Ascending aorta (tissue), 2 donors: ENCODE results near the gene DTNB. TPM values are rescaled to one million over a fixed set of nuclear protein-coding genes. Genes with fewer than 3 reads are reported as not detected.
"Not testable (repeated sequence)": the region's sequence is repeated elsewhere in the genome, so short reads cannot be mapped to it uniquely, and the experiment has no call there.

Experiments
- DNase-seq, 2 donors: peaks; one replicate each; pipeline ENCODE4 v3.0.0-alpha.2; 2019; ENCODE audit warnings: low spot score in 2 of 2
- H3K27ac ChIP-seq, 2 donors: fragments of 200-600 bp; sonication (generic); one replicate each; pipeline ENCODE4 v1.5.1; 2016 to 2017; ENCODE audit warnings: mild to moderate bottlenecking in 1 of 2
- H3K27me3 ChIP-seq: fragments of 200-600 bp; sonication (generic); one replicate; pipeline ENCODE4 v1.5.1; 2017
- H3K36me3 ChIP-seq, 2 donors: fragments of 200-600 bp; sonication (generic); one replicate each; pipeline ENCODE4 v1.5.1; 2016
- H3K4me1 ChIP-seq, 2 donors: fragments of 200-600 bp; sonication (generic); one replicate each; pipeline ENCODE4 v1.5.1; 2016 to 2017; ENCODE audit warnings: mild to moderate bottlenecking in 1 of 2
- H3K4me3 ChIP-seq, 2 donors: fragments of 200-600 bp; sonication (generic); one replicate each; pipeline ENCODE4 v1.5.1; 2016 to 2017; ENCODE audit warnings: mild to moderate bottlenecking in 1 of 2
- H3K9me3 ChIP-seq, 2 donors: fragments of 200-600 bp; sonication (generic); one replicate each; pipeline ENCODE4 v1.5.1; 2016
- intact Hi-C: fragments of 100-400 bp; cut with DNase I; formaldehyde crosslinking; loops from one replicate; pipeline ENCODE4 v1.15.1; 2023
- total RNA-seq: library from RNA; depleted of rRNA; stranded (reverse); fragments of >200 nt; gene quantifications from one replicate; pipeline ENCODE4 v1.1.0, GENCODE V29; 2016
- TF ChIP-seq, protein P1 (sequence below), 3 experiments: fragments of 200-600 bp in 2 of 3; fragments of 450-650 bp in 1 of 3; sonication (generic) in 2 of 3; IDR thresholded peaks; one replicate each; pipeline ENCODE4 v1.5.1; 2016 to 2019; ENCODE audit warnings: antibody characterized with exemption in 3 of 3, mild to moderate bottlenecking in 1 of 3, moderate library complexity in 1 of 3

The DTNB gene
- total RNA-seq, 1 donor from 2014 or later: 22.7 TPM

DNA sequence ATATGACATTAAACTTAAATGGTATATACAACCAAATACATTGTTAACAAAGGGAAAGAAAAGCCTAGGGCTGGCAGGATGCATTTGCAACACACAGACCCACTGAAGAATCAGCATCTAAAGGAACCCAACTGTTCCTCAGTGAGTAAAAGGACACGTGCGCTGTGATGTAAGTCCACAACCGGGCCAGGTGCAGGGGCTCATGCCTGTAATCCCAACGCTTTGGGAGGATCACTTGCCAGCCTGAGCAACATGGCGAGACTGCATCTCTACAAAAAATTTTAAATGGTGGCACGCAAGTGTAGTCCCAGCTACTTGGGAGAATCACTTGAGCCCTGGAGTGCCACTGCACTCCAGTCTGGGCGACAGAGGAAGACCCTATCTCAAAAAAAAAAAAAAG is 3.9 kb downstream of the DTNB start:
- no peaks in the 10 kb centered on the region for H3K36me3 ChIP-seq
- no peak overlapping the region for H3K4me3 ChIP-seq
- peaks cover 8 to 11% of the 10 kb centered on the region in 2 donors for H3K4me1 ChIP-seq
- no peak overlapping the region for H3K27ac ChIP-seq
- intact Hi-C loops: no loop called here
- H3K9me3 ChIP-seq: no peaks in the 10 kb centered on the region
- no peaks in the 10 kb centered on the region for H3K27me3 ChIP-seq
- TF ChIP-seq, protein P1, sequence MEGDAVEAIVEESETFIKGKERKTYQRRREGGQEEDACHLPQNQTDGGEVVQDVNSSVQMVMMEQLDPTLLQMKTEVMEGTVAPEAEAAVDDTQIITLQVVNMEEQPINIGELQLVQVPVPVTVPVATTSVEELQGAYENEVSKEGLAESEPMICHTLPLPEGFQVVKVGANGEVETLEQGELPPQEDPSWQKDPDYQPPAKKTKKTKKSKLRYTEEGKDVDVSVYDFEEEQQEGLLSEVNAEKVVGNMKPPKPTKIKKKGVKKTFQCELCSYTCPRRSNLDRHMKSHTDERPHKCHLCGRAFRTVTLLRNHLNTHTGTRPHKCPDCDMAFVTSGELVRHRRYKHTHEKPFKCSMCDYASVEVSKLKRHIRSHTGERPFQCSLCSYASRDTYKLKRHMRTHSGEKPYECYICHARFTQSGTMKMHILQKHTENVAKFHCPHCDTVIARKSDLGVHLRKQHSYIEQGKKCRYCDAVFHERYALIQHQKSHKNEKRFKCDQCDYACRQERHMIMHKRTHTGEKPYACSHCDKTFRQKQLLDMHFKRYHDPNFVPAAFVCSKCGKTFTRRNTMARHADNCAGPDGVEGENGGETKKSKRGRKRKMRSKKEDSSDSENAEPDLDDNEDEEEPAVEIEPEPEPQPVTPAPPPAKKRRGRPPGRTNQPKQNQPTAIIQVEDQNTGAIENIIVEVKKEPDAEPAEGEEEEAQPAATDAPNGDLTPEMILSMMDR (IDR thresholded peaks at IDR 0.05): no peak
- no peak for DNase-seq

DNA sequence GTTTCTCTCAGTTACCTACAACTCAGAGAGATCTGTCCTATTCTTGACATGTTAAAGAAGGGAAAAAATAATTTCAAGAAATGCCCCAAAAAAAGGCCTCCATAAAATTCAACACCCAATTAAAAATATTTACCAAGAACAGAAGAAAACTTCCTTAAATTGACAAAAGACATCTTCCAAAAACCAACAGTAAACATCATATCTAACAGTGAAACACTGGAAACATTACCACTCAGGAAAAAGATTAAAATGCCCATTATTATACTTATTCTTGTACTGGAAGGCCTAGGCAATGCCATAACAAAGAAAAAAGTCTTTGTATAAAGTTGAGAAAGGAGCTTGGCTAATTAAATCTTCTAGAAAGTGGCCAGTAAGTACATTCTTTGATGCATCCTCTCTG is 7.2 kb downstream of the DTNB start:
- TF ChIP-seq, protein P1 (IDR thresholded peaks at IDR 0.05): no peak
- Histone ChIP-seq H3K4me1 (peaks cover 0 to 3% of the 10 kb centered on the region in 2 donors), H3K9me3 (no peaks in the 10 kb centered on the region), H3K36me3 (no peaks in the 10 kb centered on the region), H3K4me3 (no peak overlapping the region), H3K27me3 (no peaks in the 10 kb centered on the region), H3K27ac (no peak overlapping the region)
- intact Hi-C loops: no loop called here
- DNase-seq: no peak

DNA sequence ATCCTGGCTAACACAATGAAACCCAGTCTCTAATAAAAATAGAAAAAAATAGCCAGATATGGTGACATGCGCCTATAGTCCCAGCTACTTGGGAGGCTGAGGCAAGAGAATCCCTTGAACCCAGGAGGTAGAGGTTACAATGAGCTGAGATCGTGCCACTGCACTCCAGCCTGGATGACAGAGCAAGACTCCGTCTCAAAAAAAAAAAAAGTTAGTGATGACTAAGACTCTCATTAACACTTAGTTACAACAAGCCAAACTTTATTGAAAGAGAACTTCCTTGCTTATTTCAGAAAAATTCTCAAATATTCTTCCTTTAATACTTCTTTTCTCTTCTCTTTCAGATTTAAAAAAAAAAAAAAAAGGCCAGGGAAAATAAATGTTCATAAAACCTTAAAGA is 7.9 kb downstream of the DTNB start:
- H3K4me3 ChIP-seq, H3K27me3 ChIP-seq, H3K4me1 ChIP-seq, H3K27ac ChIP-seq, H3K9me3 ChIP-seq, intact Hi-C loops, DNase-seq, H3K36me3 ChIP-seq: not testable (repeated sequence)

DNA sequence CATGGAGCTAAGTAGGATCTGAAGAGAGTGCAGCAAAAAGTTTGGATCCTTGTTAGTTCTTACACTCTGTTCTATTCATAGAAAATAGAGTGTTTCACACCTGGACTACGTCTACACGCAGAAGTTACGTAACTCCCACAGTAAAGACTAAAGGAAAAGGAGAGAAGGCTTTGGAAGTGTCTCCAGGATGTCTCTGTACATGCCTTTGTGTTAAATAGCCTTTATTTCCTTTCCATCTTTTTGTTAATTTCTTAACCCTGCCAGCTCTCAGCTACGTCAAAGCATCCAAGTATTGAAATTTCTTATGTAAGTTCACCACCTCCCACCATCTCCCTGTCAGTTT is 8.4 kb downstream of the DTNB start:
- intact Hi-C loops: loop anchor here (1.0 kb wide), 1 partner anchor 58 kb away; no protein-coding TSS in a partner anchor
- TF ChIP-seq, protein P1 (IDR thresholded peaks at IDR 0.05): no peak
- H3K4me3 ChIP-seq: no peak overlapping the region

DNA sequence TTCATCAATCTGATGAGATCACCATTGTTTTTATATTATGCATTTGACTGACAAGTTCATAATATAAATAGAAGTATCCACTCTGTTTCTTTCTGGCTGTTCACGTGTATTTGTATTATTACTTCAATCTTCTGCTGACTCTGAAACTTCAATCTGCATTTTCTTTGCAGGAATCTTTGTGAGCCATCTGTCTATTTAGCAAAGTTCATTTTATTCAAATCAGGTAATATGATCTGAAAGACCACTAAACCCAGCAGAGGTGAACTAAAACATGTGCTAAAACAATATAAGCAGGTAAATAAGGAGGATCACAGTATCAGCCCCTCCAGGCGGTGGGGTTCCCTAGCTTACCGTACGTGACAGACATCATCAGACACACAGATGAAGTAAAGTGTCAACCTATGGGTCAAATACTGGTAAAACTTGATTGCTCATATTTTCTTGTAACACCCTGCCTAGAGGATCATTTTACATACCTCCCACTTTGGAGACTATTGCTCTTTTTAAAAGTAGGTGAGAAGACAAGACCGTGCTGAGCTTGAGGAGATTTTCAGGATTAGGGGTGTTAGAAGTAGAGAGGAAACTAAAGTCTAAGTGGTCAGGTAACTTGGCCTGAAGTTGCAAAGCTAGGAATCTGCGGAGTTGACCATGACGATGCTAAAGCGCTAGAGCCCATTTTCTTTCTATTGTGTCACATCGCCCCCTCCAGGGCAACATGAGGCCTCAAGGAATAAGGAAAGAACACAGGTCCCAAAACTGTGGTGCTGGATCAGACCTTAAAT is 9.0 kb downstream of the DTNB start:
- Histone ChIP-seq H3K36me3 (no peaks in the 10 kb centered on the region), H3K9me3 (no peaks in the 10 kb centered on the region), H3K4me3 (peak overlapping the region in 1 of 2 donors; percentile 39), H3K27me3 (no peaks in the 10 kb centered on the region), H3K27ac (no peak overlapping the region), H3K4me1 (peaks cover 0 to 3% of the 10 kb centered on the region in 2 donors)
- intact Hi-C loops: loop anchor here (1.0 kb wide), 1 partner anchor 57 kb away; no protein-coding TSS in a partner anchor
- peak in 1 of 2 donors; percentile 75 for DNase-seq
- TF ChIP-seq, protein P1 (IDR thresholded peaks at IDR 0.05): peak; percentile 58 to 77 (median 67)

More for the DNA sequence above, 8.4 kb downstream of the DTNB start:
- H3K4me1 ChIP-seq: peaks cover 0 to 3% of the 10 kb centered on the region in 2 donors
- H3K27ac ChIP-seq: no peak overlapping the region
- no peaks in the 10 kb centered on the region for H3K9me3 ChIP-seq
- DNase-seq: no peak
- no peaks in the 10 kb centered on the region for H3K27me3 ChIP-seq
- no peaks in the 10 kb centered on the region for H3K36me3 ChIP-seq

DNA sequence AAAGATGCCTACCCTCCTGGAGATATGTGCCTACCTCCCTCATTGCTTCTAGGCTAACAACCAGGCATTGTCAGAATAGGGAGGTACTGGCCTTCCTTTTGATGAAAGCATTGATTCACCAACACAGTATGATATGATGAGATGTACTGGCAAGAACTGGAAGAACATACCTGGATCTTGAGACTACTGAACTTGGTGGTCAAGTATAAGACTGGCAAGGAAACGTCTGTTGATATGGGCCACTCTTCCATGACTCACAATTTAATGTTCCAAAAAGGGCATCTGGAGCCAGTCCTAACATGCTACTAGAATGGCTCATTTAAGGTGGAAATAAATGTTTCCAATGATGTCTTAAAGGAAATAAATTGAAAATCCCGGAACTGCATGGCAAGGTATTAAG is 18.1 kb downstream of the DTNB start:
- no peak overlapping the region for H3K27ac ChIP-seq
- no peaks in the 10 kb centered on the region for H3K27me3 ChIP-seq
- no peaks in the 10 kb centered on the region for H3K9me3 ChIP-seq
- TF ChIP-seq, protein P1 (IDR thresholded peaks at IDR 0.05): no peak
- no peak for DNase-seq
- H3K36me3 ChIP-seq: no peaks in the 10 kb centered on the region
- no peak overlapping the region for H3K4me3 ChIP-seq
- intact Hi-C loops: no loop called here
- no peaks in the 10 kb centered on the region for H3K4me1 ChIP-seq
